Kidney capillary endothelial cell (primary cell): Measurements from ENCODE around the gene WDR17.
"Not testable (repeated sequence)": the region's sequence is repeated elsewhere in the genome, so short reads cannot be mapped to it uniquely, and the experiment has no call there.

Source experiments
- DNase-seq: peaks from one replicate; pipeline ENCODE4 v3.0.0-alpha.2; 2018; ENCODE audit warnings: low spot score

Gene WDR17

GRCh38 chr4:176193126-176193525 is 127.5 kb downstream of the WDR17 start:
- peak; percentile 66 for DNase-seq

DNA sequence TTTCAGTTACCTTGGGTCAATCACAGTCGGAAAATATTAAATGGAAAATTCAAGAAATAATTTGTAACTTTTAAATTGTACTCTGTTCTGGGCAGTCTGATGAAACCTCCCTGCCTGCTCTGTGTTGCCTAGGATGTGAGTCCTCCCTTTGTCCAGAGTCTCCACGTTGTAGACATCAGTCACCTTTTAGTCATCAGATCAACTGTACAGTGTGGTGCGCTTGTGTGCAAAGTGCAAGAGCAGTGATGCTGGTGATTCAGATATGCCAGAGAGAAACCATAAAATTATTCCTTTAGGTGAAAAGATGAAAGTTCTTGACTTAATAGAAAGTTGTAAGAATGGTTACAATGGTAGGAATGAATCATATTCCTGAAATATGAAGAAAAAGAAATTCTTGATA is 128.3 kb downstream of the WDR17 start:
- peak; percentile 81 for DNase-seq

GRCh38 chr4:176195184-176195978 is 129.7 kb downstream of the WDR17 start, which contains the start of gene SPATA4:
TSS of gene SPATA4 (minus strand) at chr4:176195585. CDS start at chr4:176195562, 23 bp downstream.
- DNase-seq: peak; percentile 89

GRCh38 chr4:176198316-176198903 is 132.8 kb downstream of the WDR17 start:
- no peak for DNase-seq

GRCh38 chr4:176205299-176205698 is 139.7 kb downstream of the WDR17 start:
- DNase-seq: no peak

DNA sequence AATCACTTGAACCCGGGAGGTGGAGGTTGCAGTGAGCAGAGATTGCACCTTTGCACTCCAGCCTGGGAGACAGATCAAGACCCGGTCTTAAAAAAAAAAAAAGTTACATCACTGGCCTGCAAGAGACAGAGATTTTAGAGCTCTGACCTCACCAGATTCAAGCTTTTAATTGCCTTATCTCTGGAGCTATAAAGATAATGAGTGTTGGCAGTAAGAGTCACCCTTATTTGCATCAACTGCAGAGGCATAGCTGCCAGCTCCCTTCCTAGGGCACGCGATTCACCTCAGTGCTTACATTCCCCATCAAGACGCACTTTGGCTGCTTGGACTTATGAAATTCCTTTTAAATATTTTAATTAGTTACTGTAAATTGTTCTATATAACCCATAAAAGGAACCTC is 142.2 kb downstream of the WDR17 start:
- DNase-seq: no peak

DNA sequence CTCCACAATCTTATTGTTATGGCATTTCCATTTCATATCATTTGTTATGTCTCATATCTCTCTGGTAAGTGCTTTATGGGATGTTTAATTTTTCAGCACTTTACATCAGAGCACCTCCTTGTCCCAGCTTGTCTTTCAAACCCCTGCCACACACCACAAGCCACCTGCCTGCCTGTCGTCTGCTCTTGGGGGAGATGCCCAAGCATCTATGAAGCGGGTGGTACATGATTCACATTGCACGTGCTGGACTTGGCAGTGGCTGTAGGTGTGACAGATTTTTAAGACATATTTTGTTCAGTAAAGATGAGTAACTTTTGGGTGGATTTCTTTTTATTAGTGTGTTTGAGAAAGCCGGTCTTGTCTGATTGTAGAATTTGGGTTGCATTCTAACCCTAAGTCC is 143.9 kb downstream of the WDR17 start:
- no peak for DNase-seq

DNA sequence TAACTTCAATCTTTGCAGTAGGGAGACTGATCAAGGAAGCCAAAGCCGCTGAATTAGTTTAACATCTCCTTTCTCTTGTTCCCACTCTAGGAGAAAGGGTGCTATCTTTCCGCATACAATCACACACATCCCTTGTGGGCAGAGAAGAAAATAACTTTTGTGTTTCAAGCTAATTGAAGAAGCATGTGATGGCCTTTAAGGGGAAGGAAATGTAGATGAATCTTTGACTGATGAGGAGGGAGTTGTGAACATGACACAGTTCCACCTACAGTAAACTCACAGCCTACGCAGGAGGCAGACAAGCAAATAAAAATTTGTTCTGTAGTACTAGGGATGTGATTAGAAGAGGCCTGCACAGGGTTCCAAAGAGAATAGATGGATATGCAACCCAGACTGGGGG is 144.5 kb downstream of the WDR17 start:
- DNase-seq: no peak

DNA sequence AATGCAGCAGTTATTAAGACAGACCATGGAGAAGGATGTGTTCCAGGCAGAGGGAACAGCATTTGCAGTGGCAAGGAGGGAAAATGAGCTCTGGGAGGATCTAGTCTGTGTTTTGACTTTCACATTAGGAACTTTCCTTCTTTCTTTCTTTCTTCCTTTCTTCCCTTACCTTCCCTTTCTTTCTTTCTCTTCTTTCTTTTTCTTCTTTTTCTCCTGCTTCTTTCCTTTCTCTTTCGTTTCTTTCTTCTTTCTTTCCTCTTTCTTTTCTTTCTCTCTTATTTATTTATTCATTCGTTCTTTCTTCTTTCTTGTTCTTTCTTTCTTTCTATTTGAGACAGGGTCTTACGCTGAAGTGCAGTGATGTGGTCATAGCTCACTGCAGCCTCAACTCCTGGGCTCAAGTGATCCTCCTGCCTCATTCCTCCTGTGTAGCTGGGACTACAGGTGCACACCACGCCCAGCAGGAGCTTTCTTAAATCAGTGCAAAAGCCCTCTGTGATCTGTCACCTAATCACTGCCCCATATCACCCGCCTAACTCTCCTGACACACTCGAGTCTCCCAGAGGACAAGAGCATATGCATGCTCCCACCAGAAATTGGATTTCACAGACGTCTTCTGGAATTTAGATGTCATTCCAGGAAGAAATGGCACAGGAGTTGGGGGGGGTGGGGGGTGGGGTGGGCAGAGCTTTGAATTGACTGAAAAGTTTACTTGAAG is 145.1 kb downstream of the WDR17 start:
- DNase-seq: no peak

- DNase-seq: not testable (repeated sequence)
Measured at GRCh38 chr4:176212351-176212750, 146.7 kb downstream of the WDR17 start.

DNA sequence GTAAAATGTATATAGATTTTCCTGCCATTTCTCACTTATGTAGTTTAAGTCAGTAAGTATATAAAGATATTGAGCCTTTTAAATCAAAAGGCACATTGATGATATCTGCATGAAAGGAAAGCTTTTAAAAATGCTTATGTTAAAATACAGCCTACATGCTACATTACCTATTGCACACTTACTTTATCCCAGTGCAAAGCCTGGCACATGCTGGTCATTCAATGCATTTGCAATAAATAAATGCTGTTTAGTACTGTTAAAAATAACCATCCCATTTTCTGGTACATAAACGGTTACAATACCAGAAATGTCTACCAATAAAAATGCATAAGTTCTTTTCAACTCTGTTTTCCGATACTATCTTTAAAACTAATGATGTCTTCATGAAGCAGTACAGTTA is 151.9 kb downstream of the WDR17 start:
- no peak for DNase-seq

- DNase-seq: no peak
Measured at GRCh38 chr4:176222149-176222548, 156.5 kb downstream of the WDR17 start.

- DNase-seq: no peak
Measured at GRCh38 chr4:176223561-176223960, 157.9 kb downstream of the WDR17 start.

DNA sequence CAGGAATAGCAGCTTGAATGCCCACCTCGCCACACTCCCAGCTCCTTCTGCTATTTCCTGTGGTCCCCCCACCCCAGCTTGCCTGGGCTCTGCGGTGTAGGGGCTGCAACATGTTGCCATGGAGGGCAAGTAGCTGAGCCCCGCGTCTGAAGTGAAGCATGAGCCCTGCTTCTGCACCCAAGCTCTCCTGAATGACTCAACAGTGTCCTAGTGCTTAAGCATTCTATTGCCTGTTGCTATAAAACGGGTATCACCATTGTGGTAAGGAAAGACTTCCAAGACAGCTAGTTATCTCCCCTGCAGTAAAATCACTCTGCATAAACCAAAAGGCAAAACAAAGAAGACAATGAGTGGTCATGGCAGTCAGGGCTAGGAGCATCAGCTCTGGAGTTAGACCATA is 161.1 kb downstream of the WDR17 start:
- DNase-seq: no peak

- DNase-seq: no peak
Measured at GRCh38 chr4:176229645-176230044, 164.0 kb downstream of the WDR17 start.
